ENCODE data around the gene PRKAG2. TPM values are rescaled to one million over a fixed set of nuclear protein-coding genes. Genes with fewer than 3 reads are reported as not detected.

PRKAG2 gene
- total and polyA plus RNA-seq, 2 of the 8 experiments (the other 6 are each of a cell fraction or from before 2014, with no cell fraction given): 7.5 to 18.1 TPM

DNA sequence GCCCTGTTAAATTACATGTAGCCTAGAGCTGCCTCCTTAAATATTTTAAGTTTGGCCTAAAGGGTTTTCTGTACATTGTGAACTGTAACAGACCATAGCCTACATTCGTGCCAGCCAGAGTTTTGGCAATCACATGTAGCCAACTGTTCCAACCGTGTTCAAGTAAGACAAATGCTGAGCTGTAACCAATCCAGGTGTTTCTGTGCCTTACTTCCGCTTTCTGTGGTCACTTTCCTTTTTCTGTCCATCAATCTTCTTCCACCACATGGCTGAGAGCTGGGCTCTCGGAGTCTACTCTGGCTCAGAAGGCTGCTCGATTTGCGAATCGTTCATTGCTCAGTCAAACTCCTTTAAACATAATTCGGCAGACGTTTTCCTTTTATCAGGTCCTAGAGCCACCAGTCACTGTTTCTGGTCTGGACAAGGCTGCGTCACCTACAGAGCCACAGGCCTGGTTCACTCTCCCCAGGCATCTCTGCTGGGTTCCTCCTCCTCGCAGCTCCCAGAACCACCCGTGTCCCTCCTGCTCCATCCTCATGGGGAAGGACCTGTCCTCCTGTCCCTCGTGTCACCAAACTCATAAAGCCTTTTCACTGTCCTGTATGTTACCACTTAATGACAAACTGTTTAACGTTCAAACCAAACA lies 199.2 kb downstream of the PRKAG2 start (continued):
- TF ChIP-seq CBX8 (IDR thresholded peaks at IDR 0.05; ENCODE audit: borderline replicate concordance, low read depth, low read length): no peak

Measured in H1 (cell line).